H1 (cell line): Measurements from ENCODE around the gene DNAJC21. TPM values are rescaled to one million over a fixed set of nuclear protein-coding genes. Genes with fewer than 3 reads are reported as not detected.

ENCODE experiments used
- PHF8 ChIP-seq: fragments of 200-600 bp; sonication (generic); conservative IDR thresholded peaks from 2 replicates; pipeline ENCODE4 v1.7.1; 2012; ENCODE audit warnings: low read depth, mild to moderate bottlenecking, inconsistent platforms, low read length, moderate library complexity
- SIRT6 ChIP-seq: IDR thresholded peaks from one replicate; pipeline ENCODE4 v1.7.1; 2012; ENCODE audit warnings: low read length, inconsistent platforms
- YY1 ChIP-seq: IDR thresholded peaks from 2 replicates; pipeline ENCODE4 v1.6.1; 2011; ENCODE audit warnings: low read depth, mild to moderate bottlenecking, low read length
- polyA plus RNA-seq, 7 experiments: library from polyadenylated mRNA; depleted of rRNA in 3 of 7; stranded (reverse) in 5 of 7; unstranded in 2 of 7; fragments of >200 nt in 5 of 7; fragments of 200-250 nt in 2 of 7; gene quantifications; 1 replicate in 5 of 7; 2 replicates in 1 of 7; 4 replicates in 1 of 7; pipeline versions ENCODE4 v1.2.1 to v1.2.3, GENCODE V29; 2011 to 2013; ENCODE audit warnings: missing spikeins in 2 of 7, mixed read lengths in 2 of 7
- total RNA-seq: library from RNA; stranded (reverse); fragmentation: NEBNext Ultra II Directional; extraction: Animal tissue kit (Norgen Biotek cat#: 25700); gene quantifications from 2 replicates; pipeline ENCODE4 v1.2.1, GENCODE V29; 2021
- TF ChIP-seq, protein P1 (sequence below): fragments of 300-600 bp; sonication (generic); IDR thresholded peaks from 2 replicates; pipeline ENCODE4 v1.7.1; 2012; ENCODE audit warnings: low read length, moderate library complexity, mild to moderate bottlenecking, inconsistent platforms; ENCODE audit not compliant: insufficient replicate concordance
- TF ChIP-seq, protein P2 (sequence below): IDR thresholded peaks from 2 replicates; pipeline ENCODE4 v1.6.1; 2011; ENCODE audit warnings: low read depth, mild to moderate bottlenecking, low read length; ENCODE audit not compliant: insufficient read depth

DNAJC21 gene
- total and polyA plus RNA-seq, 2 of the 8 experiments (the other 6 are each of a cell fraction or from before 2014, with no cell fraction given), result 5.1 to 47.5 TPM

DNA sequence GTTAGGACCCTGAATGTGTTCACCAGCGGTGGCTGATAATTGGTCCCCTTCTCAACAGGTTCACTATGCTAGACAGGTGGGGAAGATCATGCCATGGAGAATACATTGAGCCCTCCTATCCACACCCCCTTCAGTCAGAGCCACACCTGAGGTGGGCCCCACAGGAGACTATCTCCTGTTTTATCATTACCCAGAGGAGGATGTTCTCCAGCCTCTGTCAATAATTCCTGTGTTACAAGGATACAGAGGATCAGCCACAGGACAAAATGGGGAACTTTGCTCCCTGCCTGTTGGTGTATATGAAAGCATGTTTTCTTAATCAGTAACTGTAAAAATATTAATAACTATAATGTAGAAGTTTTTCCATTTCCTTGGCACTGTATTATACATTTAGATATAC, 40.0 kb upstream of the DNAJC21 start (continued):
- TF ChIP-seq, protein P1, sequence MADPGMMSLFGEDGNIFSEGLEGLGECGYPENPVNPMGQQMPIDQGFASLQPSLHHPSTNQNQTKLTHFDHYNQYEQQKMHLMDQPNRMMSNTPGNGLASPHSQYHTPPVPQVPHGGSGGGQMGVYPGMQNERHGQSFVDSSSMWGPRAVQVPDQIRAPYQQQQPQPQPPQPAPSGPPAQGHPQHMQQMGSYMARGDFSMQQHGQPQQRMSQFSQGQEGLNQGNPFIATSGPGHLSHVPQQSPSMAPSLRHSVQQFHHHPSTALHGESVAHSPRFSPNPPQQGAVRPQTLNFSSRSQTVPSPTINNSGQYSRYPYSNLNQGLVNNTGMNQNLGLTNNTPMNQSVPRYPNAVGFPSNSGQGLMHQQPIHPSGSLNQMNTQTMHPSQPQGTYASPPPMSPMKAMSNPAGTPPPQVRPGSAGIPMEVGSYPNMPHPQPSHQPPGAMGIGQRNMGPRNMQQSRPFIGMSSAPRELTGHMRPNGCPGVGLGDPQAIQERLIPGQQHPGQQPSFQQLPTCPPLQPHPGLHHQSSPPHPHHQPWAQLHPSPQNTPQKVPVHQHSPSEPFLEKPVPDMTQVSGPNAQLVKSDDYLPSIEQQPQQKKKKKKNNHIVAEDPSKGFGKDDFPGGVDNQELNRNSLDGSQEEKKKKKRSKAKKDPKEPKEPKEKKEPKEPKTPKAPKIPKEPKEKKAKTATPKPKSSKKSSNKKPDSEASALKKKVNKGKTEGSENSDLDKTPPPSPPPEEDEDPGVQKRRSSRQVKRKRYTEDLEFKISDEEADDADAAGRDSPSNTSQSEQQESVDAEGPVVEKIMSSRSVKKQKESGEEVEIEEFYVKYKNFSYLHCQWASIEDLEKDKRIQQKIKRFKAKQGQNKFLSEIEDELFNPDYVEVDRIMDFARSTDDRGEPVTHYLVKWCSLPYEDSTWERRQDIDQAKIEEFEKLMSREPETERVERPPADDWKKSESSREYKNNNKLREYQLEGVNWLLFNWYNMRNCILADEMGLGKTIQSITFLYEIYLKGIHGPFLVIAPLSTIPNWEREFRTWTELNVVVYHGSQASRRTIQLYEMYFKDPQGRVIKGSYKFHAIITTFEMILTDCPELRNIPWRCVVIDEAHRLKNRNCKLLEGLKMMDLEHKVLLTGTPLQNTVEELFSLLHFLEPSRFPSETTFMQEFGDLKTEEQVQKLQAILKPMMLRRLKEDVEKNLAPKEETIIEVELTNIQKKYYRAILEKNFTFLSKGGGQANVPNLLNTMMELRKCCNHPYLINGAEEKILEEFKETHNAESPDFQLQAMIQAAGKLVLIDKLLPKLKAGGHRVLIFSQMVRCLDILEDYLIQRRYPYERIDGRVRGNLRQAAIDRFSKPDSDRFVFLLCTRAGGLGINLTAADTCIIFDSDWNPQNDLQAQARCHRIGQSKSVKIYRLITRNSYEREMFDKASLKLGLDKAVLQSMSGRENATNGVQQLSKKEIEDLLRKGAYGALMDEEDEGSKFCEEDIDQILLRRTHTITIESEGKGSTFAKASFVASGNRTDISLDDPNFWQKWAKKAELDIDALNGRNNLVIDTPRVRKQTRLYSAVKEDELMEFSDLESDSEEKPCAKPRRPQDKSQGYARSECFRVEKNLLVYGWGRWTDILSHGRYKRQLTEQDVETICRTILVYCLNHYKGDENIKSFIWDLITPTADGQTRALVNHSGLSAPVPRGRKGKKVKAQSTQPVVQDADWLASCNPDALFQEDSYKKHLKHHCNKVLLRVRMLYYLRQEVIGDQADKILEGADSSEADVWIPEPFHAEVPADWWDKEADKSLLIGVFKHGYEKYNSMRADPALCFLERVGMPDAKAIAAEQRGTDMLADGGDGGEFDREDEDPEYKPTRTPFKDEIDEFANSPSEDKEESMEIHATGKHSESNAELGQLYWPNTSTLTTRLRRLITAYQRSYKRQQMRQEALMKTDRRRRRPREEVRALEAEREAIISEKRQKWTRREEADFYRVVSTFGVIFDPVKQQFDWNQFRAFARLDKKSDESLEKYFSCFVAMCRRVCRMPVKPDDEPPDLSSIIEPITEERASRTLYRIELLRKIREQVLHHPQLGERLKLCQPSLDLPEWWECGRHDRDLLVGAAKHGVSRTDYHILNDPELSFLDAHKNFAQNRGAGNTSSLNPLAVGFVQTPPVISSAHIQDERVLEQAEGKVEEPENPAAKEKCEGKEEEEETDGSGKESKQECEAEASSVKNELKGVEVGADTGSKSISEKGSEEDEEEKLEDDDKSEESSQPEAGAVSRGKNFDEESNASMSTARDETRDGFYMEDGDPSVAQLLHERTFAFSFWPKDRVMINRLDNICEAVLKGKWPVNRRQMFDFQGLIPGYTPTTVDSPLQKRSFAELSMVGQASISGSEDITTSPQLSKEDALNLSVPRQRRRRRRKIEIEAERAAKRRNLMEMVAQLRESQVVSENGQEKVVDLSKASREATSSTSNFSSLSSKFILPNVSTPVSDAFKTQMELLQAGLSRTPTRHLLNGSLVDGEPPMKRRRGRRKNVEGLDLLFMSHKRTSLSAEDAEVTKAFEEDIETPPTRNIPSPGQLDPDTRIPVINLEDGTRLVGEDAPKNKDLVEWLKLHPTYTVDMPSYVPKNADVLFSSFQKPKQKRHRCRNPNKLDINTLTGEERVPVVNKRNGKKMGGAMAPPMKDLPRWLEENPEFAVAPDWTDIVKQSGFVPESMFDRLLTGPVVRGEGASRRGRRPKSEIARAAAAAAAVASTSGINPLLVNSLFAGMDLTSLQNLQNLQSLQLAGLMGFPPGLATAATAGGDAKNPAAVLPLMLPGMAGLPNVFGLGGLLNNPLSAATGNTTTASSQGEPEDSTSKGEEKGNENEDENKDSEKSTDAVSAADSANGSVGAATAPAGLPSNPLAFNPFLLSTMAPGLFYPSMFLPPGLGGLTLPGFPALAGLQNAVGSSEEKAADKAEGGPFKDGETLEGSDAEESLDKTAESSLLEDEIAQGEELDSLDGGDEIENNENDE, result no peak
- TF ChIP-seq SIRT6 (no peak), YY1 (no peak), PHF8 (no peak)
- TF ChIP-seq, protein P2, sequence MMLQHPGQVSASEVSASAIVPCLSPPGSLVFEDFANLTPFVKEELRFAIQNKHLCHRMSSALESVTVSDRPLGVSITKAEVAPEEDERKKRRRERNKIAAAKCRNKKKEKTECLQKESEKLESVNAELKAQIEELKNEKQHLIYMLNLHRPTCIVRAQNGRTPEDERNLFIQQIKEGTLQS, result no peak
